ENCODE results near the gene PPP6R3.

- TF ChIP-seq, protein P1, sequence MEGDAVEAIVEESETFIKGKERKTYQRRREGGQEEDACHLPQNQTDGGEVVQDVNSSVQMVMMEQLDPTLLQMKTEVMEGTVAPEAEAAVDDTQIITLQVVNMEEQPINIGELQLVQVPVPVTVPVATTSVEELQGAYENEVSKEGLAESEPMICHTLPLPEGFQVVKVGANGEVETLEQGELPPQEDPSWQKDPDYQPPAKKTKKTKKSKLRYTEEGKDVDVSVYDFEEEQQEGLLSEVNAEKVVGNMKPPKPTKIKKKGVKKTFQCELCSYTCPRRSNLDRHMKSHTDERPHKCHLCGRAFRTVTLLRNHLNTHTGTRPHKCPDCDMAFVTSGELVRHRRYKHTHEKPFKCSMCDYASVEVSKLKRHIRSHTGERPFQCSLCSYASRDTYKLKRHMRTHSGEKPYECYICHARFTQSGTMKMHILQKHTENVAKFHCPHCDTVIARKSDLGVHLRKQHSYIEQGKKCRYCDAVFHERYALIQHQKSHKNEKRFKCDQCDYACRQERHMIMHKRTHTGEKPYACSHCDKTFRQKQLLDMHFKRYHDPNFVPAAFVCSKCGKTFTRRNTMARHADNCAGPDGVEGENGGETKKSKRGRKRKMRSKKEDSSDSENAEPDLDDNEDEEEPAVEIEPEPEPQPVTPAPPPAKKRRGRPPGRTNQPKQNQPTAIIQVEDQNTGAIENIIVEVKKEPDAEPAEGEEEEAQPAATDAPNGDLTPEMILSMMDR (IDR thresholded peaks at IDR 0.05; ENCODE audit: low read depth, low read length), result no peak
- TF ChIP-seq POLR2A (IDR thresholded peaks at IDR 0.05; ENCODE audit: extremely low read depth, insufficient read length) (no peak), MAX (IDR thresholded peaks at IDR 0.05; ENCODE audit: low read depth, low read length) (no peak), MYC (IDR thresholded peaks at IDR 0.05; ENCODE audit: low read depth, low read length) (no peak)
These were observed 121.3 kb downstream of the PPP6R3 start for GRCh38 chr11:68581901-68582300.
